Measurements from ENCODE around the gene EYA2.
A peak's percentile ranks its signal among the peaks of the same experiment; 100 is the strongest.
"Not testable (repeated sequence)": the region's sequence is repeated elsewhere in the genome, so short reads cannot be mapped to it uniquely, and the experiment has no call there.

The EYA2 gene

DNA sequence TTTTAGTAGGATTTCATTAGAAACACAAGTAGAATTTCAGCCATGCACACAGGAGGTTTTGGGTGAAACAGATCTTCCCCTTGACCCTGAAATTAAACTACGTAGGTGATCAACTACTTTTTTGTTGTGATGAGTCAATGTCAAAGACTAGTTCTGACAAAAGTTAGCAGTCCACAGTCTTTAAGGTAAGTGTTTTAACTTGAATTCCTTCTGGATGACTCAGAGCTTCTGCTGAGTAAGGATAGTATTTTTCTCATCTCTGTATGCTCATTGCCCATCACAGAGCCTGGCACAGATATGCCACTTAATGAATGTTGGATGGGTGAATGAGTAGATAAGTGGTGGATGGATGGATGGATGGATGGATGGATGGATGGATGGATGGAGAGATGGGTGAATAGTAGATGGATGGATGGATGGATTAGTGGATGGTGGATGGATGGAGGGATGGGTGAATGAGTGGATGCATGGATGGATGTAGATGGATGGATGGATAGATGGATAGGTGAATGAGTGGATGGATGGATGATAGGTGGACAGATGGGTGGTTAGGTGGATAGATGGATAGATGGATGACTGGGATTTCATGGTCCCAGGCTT is 296.5 kb downstream of the EYA2 start:
- no peak for DNase-seq

DNA sequence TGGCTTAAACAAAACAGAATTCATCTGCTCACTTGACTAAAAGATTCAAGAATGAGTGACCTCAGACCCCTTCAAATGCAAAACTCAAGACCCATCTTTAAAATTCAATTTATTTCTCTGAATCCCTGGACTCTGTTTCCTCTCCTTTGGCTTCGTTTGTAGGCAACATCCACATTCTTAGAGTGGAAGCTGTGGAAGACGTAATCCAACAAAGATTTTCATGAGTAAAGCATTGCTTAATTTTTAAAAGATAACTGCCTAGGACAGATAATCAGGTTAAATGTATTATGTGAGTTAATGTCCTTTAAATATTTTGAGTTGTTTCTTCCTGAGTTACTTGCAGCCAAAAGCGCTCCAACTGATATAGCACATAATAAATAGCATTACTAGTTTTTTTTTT is 297.3 kb downstream of the EYA2 start:
- no peak for DNase-seq

DNA sequence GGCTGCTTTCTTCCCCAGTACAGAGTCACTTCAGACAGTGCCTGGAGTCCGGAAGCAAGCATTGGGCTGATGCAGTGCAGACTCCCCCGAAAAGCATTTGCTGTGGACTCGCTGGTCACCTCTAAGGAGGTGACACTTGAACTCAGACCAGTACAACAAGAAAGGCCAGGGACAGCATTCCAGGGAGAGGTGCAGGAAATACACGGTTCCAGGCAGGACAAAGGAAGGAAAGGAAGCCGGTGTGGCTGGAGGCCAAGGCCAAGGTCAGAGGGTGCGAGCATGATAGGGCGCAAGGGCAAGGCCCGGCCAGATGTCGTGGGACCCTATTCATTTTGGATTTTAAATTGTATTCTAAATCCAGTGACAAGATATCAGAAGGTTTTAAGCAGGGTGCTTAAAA is 300.9 kb downstream of the EYA2 start:
- DNase-seq, result no peak

DNA sequence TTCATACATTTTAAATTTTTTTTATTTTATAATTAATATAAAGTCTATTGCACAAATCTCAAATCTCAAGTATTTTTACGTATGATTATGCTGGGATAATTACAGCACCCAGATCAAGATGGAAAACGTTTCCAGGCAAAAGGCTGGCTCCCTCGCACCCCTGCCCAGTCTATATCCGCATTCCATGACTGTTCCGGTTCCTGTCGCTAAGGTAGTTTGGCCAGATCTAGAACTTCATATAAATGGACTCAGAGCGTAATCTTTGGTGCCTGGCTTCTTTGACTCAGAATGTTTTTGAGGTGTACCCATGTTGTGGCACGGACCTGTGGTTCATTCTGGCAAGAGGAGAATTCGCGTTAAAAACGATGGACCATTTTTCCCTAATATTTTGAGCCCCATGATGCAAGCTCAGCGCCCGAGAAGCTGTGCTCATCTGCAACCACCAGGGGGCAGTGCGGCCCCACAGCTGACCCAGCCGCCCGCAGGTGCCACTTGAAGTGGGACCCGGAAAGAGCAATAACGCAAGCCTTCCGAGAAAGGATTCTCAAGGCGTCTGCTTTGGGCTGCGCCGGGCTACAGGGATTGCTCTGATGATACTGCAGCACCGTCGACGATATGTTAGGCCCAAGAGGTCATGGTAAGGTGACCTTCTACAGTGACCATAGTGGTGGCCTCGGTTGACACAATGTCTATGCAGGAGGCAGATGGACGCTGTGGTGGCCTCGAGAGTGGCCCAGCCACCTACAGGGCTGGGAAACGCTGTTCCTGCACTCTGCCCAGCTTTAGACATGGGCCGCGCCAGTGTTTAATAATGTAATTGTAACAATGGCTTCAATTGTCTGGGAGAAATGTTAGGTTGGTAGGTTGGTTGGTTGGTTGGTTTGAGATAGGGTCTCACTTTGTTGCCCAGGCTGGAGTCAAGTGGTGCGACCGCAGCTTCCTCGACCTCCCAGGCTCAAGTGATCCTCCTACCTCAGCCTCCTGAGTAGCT is 301.7 kb downstream of the EYA2 start:
- peak; percentile 84 for DNase-seq

DNA sequence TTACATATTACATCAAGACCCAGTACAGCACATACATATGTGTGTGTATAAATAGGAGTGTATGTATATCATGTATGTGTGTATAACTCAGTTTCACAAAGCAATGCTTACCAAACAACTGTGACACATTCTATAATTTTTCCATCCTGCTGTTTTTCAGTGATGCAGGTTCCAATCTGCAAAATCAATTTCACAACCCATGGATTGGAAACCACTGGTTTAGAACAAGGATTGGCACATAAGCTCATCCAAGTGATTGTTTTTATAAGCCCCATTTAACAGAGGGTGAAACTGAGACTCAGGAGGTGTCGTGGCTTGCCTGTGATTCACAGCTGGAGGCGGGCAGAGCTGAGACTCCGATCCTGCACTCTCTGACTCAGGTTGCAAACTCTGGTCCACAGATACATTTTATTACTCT is 303.6 kb downstream of the EYA2 start:
- peak; percentile 56 for DNase-seq

DNA sequence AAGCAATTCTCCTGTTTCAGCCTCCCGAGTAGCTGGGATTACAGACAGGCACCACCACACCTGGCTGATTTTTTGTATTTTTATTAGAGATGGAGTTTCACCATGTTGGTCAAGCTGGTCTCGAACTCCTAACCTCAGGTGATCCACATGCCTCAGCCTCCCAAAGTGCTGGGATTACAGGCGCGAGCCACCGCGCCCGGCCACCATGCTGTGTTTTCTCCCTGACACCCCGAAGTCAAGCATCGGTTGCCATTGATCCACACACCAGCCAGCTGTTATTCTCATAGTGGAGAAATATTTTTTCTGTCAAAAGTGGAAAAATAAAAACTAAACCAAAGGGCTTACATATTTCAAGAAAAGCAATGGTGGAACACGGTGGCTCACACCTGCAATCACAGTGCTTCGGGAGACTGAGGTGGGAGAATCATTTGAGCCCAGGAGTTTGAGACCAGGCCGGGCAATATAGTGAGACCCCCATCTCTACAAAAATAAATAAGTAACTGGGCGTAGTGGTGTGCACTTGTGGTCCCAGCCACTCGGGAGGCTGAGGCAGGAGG is 304.4 kb downstream of the EYA2 start:
- no peak for DNase-seq

DNA sequence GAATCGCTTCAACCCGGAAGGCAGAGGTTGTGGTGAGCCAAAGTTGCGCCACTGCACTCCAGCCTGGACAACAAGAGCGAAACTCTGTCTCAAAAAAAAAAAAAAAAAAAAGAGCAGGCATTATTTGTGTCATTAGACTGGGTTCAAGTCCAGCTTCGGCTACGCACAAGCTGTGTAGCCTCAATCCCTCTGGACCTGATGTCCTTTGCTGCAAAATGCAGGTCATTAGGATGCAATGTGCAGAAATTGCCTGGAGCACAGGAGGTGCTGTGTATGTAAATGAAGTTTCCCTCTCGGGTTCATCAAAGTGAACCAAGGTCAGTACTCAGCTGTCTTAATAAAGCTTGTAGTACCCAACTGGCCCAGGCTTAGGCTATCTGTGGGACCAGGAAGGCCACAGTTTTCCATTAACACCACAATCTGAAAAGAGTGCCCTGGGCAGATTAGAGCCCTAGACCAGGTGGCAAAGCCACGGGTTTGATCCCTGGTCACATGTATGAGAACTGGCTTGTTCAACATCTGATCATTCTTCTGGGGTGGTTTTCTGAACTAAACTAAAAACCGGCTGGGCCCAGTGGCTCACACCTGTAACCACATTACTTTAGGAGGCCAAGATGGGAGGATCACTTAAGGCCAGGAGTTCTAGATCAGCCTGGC is 306.6 kb downstream of the EYA2 start:
- no peak for DNase-seq

DNA sequence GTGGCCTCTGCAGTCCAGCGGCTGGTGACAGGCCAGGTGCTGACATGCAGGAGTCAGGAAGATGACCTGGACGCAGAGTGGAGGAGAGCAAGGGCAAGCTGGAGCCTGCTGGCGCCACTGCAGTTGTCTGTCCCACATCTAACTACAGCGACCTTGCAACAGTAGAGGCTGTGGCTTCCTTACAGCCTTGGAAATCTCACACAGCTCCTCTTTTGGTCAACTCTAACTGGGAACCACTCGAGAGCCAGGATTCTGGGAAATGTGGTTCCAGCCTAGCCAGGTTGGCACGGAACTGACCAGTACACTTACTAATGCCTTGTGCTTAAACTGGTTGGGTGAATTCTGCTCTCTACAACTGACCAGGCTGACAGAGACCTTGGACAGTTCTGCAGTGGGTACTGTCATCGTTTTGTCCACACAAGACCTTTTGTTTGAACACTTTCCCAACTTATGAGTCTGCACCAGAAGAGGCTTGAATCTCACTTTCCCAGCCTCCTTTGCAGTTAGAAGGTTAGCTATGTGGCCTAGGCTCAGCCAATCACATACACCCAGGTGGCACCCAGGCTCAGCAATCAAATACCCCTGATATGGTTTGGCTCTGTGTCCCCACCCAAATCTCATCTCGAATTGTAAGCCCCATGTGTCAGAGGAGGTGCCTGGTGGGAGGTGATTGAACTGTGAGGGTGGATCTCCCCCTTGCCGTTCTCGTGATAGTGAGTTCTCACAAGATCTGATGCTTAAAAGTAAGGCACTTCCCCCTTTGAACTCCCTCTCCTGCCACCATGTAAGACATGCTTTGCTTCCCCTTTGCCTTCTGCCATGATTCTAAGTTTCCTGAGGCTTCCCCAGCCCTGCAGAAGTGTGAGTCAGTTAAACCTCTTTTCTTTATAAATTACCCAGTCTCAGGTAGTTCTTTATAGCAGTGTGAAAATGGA is 308.4 kb downstream of the EYA2 start:
- no peak for DNase-seq

DNA sequence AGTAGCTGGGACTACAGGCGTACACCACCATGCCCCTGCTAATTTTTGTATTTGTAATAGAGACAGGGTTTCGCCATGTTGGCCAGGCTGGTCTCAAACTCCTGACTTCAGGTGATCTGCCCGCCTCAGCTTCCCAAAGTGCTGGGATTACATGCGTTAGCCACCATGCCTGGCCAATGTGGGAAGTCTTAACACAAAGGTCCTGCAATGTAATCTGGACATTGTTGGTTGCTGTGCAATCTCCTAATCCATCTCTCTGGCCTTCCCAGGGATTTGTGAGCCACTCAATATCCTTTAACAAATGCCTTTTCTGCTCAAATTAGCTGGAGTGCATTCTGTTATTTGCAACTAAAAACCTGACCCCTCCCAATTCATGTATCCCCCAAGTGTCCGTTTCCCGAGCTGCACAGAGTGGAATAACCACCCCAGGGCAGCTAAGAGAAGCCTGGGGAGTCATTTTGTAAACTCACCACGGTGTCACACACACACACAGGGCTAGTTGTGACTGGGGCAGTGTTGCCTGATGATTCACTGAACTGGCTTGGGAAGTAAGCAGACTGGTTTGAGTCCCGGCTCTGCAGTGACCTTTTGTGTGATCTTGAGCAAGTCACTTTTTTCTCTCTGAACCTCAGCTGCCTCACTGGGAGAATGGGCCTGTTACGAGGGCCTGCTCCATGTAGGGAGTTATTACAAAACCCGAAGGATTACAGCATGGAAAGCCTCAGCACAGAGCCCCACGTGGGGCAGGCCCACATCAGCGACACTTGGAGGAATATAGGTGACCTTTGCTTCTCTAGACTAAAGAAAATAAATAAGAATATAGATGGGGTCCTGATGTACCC is 309.6 kb downstream of the EYA2 start:
- no peak for DNase-seq

DNA sequence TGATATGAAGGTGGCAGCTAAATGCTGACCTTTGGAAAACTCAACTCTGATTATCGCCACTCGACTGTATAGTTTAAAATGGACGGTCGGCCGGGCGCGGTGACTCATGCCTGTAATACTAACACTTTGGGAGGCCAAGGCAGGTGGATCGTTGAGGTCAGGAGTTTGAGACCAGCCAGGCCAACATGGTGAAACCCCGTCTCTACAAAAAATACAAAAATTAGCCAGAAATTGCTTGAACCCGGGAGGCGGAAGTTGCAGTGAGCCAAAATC is 310.1 kb downstream of the EYA2 start:
- DNase-seq, result not testable (repeated sequence)

DNA sequence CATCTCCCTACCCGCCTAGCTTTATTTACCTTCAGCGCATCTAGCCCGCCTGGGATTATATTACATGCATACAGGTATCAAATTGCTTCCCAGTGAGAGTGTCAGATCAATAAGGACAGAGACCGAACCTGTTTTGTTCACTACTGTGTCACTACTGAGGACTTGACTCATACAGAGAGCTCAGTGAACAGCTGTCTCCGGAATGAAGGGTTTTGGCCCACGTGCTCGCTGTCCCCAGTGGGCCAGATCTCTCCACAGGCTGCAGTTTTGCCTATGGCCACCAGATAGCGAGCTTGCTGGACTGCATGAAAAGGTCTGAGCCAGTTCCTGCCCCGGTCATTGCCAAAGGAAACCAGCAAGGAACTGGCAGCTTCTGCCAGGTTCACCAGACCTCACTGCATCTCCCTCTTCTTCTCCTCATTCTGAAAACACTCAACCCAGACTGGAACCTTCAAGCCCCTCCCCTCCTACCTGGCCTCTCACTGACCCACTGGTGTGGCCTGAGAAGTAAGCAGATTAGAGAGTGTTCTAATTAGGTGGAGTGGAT is 311.0 kb downstream of the EYA2 start:
- DNase-seq, result peak; percentile 79

DNA sequence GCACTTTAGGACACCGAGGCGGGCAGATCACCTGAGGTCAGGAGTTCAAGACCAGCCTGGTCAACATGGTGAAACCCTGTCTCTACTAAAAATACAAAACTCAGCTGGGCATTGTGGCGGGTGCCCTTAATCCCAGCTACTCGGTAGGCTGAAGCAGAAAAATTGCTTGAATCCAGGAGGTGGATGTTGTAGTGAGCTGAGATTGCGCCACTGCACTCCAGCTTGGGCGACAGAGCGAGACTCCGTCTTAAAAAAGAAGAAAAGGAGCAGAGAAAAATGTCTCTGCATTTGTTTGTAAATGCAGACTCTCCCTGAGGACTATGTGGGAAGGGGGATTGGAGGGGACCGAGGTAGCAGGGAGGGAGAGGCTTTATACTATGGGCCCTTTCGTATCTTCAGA is 311.9 kb downstream of the EYA2 start:
- not testable (repeated sequence) for DNase-seq

DNA sequence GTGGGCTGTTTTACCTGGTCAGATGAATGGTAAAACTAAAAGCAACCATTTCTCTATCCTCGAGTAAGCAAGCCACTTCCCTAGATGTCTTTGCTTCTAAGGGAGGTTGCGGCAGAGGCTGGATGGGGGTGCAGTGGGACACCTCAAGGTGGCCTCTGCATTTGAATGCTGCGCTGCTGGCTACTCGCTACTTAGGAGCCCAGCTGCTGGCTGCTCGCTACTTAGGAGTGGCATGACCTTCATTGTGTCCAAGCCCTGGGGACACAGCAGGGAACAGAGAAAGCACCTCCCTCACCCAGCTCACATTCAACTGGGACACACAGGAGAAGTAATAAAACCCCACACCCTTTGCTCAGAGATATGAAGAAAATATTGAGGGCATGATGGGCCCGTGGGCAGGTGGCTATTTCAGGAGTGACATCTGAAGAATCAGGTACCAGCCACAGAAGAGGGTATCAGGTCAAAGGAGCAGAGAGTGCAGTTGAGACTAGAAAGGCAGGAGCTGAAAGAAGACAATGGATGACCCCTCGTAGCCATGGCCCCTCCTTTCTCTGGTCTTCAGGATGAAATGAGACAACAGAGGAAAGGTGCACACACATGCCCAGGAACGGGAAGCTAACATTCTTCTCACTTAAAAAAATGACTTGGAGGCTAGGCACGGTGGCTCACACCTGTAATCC is 312.5 kb downstream of the EYA2 start:
- DNase-seq, result no peak

DNA sequence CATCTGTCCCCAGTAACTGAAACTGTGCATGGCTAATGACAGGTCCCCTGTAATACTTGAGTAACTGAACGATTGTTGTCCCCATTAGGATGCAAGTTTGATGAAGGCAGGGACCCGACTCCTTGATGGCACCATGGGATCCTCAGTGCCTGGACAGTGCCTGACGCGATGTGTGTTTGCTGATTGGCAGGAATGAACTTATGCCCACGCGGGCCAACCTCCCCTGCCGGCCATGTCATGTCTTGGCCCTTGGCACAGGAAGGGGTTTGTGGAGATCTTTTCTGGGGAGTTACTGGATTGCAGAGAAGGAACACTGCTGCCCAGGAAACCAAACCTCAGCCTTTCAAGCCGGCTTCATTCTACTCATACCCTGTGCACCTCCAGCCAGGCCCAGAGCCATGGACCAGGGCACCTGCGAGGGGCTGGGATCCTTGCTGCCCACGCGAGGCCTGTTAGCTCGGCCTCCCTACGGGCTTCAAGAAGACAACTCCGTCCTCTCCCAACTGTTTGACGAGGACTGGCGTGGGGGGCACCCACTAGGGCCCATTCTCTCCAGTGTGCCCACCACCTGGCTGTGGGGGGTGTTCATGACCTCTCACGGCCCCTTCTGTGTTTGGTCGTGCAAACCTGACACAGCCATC is 314.0 kb downstream of the EYA2 start:
- no peak for DNase-seq

DNA sequence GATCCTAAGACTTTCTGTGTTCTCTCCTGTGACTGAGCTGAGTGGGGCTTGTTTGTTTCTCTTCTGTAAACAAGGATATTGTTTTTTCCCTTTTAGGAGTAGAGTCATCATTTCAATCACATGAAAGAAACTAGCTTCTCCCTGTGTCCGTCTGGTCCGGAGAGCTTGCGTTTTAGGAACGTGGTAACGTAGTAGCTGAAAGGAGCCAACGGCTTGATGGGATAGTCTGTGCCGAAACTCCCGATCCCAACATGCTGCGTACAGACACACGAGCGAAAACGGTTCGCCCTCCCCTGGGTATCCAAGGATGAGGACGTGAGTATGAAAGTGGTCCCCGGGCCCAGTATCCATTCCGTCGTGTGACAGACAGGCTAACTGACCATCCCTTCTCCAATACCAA is 315.3 kb downstream of the EYA2 start:
- DNase-seq, result no peak

DNA sequence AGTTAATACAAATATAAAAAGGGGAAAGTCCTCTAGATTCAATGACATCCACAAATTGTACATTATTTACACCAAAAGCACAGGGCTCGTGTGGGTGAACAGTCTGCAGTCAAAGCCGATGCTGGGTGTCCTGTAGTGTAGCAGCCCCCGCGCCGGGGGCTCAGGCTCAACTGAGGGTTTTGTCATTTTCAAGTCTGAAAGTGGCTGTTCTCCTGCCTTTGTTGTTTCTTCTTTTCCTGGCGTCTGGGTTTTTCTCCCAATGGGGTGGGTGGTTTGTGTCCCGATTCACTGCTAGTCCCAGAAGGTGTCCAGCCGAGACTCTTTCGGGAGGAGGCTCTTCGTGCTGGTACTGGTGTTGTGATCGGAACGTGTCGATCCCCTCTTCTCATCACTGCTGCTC is 315.8 kb downstream of the EYA2 start:
- DNase-seq, result no peak

DNA sequence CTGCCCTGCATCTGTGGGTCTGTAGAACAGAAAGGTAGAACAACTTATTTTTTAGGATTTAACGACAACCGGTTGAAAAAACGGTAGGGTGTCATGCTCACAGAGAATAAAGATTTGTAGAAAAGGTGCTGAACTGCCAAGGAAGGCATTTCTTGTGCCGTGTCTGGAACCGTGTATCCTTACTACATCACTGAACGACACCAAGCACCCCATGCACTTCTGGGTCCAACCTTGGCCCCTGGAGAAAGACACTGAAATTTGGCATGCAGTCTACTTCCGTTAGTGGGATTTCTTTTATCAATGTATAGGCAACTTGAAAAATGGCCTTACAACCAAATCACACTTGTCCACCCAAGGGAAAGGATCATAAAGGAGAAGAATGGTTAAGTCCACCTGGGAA is 316.4 kb downstream of the EYA2 start:
- DNase-seq, result no peak

DNA sequence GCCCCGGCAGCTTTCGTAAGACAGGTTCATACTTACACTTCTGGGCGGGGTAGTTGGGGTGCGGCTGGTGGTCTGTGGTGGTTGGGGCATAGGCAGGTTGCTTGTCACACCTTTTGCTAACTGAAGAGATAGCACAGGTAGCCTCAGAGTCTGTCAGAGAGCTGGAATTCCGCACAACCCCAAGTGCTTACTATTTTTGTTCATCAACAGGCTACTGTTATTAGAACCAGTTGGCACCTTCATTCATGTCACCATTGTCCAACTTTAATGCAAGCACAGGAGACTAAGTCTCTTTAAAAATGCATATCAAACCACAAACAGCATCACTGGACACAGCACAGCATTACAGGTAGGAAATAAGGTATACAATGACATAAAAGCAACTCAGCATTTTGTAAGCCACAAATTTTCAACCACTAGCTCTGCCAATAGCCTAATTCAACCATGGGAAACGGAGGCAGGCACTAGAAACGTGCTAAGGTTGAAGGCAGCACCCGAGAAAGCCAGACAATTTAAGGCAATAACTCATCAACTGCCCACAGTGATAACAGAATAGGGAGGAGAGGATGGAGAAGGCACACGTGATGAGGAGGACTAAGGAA is 318.1 kb downstream of the EYA2 start:
- no peak for DNase-seq

DNA sequence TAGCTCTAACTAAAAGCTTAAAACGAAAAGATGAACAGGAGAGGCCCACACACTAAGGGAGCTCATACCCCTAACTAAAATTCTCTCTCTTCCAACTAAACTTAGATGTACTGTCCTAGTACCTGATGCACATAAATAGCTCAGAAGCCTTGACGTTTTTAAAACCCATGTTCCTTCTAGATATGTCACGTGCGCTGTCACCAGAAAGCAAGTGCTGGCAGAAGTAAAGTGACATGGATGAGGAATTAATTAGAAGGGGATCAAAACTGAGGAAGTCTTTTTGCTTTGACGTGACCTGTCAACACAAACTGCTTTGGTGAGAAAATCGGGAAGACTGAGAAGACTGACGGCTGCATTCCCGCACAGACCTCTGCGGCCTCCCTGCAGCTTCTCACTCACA is 319.3 kb downstream of the EYA2 start:
- DNase-seq, result no peak
